ENCODE data around the gene THAP8.
A peak's percentile ranks its signal among the peaks of the same experiment; 100 is the strongest.

Gene THAP8

DNA sequence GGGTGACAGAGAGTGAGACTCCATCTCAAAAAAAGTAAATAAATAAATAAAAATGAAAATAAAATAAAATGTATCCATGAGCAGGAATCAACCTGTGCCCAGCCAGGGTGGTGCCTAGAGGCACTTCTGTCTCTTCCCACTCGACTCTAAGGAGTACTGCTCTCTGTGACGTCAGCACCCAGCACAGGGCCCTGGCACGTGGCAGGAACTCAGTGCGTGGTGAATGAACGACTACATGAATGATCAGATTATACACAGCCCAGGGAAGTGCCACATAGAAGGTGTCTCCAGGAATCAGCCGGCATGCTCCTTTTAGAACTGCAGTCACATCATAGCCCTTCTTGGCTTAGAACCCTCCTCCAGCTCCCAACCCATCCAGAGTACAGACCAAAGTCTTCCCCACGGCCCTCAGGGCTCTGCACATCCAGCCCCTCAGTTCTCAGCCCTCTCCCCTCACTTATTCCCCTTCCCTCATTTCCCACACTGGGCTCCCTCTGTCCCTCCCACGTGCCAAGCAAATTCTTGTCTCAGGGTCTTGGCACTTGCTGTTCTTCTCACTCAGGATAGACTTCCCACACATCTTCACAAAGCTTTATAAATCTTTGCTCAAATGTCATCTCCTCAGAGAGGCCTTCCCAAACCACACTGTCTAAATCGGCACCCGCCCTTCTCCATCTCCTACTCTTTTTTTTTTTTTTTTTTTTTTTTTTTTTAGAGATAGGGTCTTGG, 25.6 kb downstream of the THAP8 start:
- no peak for DNase-seq

DNA sequence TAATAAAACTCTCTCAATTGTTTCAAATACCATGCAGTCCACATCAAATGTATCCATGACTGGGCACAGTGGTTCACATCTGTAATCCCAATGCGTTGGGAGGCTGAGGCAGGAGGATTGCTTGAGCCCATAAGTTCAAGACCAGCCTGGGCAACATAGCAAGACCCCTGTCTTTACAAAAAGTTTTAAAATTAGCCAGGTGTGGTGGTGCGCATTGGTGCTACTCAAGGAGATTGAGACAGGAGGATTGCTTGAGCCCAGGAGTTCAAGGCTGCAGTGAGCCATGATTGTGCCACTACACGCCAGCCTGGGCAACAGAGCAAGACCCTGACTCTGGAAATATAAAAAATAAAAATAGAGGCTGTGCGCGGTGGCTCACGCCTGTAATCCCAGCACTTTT, 26.4 kb downstream of the THAP8 start:
- no peak for DNase-seq

DNA sequence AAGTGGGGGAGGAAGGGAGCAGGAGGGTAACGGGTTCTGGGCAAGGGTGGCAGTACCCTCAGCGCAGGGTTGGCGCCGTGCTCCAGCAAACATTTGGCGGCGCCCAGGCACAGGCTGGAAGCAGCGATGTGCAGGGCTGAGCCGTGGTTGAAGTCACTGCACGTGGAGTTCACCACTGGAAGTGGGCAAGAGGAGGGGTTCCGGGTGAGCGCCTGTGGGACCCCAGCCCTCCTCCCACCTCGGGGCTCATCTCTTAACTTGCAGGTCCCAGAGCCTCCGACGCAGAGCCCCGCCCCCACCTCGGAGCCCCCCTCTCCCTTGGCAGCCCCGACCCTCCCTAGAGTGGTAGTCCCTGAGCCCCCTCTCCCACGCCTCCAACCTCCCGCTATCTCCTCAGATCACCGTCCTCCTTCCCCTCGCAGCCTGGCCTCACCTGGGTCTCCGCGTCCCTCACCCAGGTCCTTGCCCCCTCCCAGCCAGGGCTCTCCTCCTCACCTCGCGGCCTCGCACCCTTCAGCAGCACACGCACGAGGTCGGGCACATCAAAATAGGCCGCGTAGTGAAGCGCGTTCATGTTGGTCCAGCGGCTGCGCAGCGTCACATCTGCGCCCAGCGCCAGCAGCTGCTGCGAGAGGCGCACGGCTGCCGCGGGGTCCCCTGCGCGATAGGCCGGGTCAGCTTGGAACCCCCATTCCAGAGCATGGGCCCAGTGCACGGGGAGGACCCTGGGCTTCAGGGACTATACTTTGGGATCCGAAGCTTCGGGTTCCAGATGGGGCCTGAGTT, 27.8 kb downstream of the THAP8 start:
- DNase-seq = no peak

DNA sequence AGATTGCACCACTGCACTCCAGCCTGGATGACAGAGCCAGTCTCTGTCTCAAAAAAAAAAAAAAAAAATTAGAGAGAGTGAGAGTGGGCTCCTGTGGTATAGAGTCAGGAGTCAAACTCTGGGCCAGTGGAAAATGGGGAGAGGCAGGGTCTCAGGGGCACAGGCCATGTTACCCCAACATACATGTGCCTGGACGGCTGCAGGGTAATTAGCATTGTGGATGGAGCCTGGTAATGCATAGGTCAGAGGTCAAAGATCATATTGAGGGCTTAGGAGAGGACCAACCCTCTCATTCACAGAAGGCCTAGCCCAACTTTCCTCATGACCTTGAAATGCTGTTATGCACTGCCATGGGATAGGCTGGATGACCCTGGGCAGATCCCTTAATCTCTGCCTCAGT, 28.5 kb downstream of the THAP8 start:
- no peak for DNase-seq

DNA sequence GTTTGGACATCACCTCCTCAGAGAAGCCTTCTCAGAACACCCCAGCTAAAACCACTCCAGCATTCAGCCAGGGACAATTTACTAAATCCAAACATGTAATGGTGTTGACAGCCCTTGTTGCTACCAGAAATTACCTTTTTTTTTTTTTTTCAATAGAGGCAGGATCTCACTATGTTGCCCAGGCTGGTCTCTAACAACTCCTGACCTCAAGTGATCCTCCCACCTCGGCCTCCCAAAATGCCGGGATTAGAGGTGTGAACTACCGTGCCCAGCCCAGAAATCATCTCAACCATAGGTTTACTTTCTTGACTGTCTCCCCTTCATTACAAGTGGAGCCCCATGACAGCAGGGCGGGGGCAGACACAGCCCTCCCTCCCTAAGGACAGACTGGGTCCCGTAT, 30.7 kb downstream of the THAP8 start:
- no peak for DNase-seq

DNA sequence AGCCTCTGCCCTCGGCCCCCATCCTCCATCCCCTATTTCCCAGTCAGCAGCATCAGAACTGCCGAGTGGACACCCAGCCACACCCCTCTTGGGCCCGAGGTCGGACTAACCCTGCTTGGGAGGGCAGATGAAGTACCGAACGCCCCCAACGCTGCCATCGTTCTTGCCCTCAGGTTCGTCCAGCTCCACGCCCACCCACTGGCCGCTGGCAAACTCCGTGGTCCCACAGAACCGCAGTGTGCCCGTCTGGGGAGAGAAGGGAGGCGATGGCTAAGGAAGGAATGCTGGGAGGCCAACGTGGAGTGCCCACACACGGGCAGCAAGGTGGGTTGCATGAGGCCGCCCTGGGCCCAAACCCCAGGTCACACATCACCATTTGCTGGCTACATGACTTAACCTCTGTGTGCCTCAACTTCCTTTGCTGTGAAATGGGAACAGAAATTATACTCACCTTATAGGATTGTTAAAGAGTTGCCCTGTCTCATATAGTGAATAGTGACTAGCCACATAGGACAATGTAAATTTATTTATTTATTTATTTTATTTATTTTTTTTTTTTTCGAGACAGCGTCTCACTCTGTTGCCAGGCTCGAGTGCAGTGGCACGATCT, 34.9 kb downstream of the THAP8 start:
- DNase-seq = no peak

DNA sequence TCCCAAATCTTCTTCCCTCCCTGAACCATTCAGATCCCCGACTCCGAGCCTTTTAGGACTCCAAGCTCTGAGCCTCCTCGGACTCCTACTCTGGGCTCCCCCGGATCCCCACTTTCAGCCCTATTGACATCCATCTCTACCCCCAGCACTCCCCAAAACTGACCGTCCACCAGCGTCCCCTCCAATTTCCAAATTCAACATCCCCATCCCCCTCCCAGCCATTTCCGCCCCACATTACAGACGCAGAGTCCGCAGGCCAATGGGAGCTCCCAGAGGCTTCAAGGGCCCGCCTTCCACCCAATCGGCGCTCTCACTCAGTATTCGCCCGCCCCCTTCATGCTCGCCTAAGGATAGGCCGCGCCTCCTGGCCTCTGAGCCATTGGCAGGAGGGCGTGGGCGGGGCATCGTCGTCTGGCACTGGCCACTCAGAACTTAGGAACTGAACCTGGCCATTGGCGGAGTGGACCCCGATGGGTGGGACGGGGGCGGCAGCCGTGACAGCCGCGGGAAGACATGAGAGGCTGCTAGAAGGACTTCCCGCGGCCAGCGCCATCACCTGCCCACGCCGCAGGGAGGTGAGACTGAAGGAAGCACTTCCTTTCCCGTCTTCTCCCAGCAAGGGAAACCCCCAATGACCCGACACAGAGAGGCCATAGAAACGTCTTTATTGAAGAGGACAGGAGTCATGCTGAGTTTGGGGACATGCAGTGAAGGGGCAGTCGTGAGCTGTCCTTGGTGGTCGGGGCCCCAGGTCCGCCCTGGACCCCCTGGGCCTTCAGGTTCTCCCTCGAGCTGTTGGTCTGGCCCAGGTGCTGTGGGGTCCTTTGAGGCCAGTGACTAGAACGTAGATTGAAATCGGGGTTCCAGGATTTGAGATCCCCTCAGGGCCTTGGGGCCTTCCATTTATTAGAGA, 39.8 kb downstream of the THAP8 start, which contains the start of gene ALKBH6:
Gene ALKBH6, minus strand, starts transcription at position 202 of the 913 bp plus-strand sequence. CDS start 816 bp downstream, outside the sequence.
- DNase-seq = peak; percentile 98

DNA sequence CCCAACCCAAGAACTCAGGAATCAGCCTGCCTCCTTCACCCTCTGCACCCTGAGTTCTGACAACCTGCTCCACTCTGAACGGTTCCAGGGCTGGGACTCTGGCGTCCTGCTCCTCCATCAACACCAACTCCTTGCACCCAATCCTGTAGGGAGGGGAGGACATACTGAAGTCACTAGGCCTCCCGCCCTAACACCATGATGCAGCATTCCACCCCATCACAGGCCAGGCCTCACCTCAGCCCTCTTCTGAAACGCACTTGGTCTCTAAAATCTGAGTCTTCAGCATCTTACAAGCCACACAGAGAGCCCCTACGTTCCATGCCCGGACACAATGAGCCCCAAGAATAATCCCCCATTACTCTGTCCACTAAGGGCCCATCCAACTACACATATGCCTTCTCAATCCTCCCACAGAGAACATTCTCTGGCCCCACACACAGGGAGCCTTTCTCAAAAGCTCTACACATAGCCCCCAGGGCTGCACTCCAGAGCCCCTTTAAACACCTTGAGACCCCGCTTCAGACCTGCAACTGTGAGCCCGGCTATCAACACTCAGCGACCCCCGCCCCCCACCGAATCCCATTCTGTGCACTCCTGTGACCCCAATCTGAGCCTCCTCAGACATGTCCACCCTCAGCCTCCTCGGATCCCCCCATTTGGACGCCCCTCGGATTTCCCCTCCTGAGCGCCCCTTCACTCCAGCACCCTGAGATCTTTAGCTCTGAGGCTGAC, 40.6 kb downstream of the THAP8 start:
- no peak for DNase-seq

DNA sequence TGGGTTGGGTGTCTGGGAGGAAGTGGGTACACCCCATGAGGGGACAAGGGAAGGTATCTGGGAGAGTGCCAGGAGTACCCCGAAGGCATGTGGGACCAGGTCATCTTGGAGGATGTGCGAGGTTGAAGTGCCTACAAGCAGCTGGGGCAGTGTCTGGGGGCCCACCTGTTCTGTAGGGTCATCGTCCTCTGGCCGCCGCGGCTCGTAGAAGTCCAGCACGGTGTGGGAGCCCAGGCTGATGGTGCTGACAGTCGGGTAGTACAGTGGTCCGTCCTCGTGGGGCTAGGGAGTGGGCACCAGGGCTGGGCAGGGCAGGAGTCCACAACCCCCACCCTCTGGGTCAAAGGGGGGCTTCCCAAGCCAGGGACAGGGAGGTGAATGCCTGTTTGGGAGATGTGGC, 43.7 kb downstream of the THAP8 start:
- DNase-seq = no peak

DNA sequence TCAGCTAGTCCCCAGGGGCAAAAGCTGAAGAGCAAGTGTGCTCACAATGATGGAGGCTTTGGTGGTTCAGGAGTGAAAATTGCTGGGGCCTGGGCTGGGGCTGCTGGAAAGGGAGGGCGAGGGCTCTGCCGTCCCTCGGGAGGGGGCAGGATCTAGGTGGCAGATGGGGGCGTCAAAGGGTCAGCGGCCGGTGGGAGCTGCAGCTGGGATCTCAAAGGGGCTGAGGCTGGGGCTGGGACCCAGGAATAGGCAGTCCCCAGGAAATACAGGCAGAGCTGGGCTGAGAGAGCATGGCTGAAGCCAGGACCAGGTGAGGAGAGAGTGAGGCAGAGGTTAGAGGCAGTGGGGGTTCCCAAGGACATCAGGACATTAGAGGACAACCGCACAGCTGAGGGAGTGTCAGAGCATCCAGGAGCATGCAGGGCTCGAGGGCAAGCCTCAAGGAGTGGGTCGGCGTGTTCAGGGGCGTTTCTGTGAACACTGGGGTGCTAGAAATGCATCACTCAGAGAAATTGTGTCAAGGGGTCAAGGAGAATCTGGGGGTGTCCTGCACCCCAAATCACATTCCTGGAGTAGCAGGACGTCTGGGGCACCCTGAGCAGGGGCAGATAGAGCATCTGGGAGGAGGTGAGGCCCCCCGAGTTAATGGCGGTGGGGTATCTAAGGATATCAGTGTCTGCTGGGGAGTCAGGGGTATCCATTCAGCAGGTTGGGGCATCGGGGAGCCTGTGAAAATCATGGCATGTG, 44.3 kb downstream of the THAP8 start:
- DNase-seq = no peak

DNA sequence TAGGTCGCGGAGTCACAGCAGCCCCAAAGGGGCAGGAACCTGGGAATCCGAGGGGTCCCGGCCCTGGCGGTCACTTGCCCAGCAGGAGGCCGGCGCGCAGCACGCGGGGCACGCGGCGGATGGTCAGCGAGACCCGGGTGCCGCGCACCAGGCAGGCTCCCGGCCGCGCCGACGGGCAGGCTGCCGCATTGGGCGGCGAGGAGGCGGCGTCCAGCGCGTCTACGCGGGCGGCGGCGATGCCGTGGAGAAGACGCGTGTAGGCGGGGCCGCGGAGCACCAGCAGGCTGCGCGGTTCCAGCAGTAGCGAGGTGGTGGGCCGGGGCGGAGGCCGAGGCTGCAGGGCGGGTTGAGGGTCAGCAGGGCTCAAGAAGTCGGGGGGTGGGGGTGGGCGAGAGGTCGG, 44.9 kb downstream of the THAP8 start:
- DNase-seq = no peak

DNA sequence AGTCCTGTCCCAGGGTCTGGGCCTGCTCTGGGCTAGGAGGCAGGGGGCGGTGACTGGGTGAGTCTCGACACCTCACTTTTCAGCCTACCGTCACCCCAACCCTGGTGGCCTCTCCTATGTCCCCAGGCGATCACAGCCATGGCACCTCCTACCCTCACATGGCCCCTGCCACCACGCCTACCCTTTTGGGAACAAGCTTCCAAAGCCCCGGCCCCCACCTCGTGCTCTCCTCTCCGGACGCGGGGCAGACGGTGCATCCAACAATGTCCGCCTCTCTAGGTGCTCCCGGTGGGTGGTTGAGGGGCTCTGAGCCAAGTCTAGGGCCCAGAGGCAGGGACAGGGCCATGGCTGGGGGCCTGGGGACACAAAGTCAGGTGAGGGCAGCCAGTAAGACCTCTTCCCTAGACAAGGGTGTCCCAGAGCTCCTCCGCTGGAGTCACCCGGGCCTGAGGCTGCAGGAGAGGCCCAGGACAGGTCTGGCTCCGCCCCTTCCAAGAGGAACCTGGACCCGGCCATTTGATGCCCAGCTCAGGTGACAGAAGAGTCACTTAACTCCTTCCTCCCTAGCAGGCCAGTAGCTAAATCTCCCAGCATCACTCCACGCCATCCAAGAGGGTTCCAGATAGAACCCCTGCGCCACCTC, 45.6 kb downstream of the THAP8 start, which contains the start of gene SYNE4:
Gene SYNE4, minus strand, starts transcription at position 478 of the 643 bp plus-strand sequence. Its CDS starts 132 bp downstream, at position 346.
- DNase-seq = no peak

DNA sequence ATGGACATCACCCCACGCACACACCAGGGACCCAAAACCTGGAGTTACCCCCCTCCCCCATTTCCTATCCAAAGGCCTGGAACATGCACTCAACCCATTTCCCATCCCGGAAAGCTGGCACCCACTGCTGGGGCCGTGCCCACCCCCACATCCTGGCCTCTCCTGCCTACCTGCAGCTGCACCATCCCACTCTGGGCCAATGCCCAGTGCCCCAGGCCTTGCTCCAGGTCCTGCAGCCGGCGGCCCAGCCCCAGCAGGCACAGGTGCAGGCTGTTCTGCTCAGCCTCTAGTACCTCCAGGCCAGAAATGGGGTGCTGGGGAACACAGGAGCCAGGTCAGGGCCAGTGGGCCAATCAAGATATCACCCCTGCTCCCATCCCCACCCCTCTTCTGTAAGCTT, 47.1 kb downstream of the THAP8 start:
- no peak for DNase-seq

DNA sequence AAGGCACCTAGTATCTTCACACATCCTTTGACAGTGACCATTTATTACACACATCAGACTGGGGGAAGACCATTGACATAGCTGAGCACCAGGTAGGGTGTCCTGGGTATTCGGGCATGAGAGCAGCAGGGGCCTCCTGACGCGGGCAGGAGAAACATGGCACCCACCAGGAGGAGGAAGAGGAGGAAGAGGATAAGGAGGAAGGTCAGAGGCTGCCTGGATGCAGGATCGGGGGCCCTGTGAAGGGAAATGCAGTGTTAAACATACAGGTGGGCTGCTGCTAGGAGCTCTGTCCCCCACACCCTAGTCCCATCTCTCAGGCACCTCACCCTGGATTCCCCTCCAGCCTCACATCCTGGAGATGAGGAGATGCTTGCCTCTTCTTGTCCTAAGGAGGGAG, 50.8 kb downstream of the THAP8 start:
- no peak for DNase-seq

DNA sequence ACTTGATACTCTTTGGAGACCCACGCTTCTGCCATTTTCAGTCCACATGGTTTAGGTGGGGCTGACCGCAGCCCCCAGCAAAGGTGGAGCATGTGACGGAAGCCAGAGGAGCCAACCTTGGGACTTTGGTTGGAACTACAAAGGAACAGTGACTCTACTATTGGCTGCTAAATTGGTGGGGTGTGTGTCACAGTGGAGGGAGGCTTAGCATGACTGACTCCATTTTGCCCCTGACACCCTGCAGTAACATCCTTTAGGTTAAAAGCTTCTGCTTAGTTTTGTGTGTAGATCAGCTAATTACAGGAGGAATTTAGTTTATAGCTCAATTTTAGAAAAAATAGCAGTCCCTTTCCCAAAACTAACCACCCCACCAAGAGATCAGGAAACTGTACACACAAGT, 52.5 kb downstream of the THAP8 start:
- DNase-seq = no peak

DNA sequence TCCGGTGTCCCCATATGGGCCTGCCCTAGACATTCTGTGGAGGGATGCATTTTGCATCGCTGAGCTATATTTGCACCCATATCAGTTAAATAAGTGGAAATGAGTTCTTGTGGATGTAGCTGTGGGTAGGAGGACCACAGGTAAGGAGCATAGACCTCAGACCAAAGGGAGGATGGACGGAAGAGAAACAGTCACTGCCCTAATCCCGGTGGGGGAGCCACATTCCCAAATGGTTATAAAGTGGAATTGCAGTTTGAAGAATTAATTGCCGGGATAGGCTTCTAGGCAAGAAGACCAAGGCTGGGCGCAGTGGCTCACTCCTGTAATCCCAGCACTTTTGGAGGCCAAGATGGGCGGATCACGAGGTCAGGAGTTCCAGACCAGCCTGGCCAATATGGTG, 57.3 kb downstream of the THAP8 start:
- no peak for DNase-seq

DNA sequence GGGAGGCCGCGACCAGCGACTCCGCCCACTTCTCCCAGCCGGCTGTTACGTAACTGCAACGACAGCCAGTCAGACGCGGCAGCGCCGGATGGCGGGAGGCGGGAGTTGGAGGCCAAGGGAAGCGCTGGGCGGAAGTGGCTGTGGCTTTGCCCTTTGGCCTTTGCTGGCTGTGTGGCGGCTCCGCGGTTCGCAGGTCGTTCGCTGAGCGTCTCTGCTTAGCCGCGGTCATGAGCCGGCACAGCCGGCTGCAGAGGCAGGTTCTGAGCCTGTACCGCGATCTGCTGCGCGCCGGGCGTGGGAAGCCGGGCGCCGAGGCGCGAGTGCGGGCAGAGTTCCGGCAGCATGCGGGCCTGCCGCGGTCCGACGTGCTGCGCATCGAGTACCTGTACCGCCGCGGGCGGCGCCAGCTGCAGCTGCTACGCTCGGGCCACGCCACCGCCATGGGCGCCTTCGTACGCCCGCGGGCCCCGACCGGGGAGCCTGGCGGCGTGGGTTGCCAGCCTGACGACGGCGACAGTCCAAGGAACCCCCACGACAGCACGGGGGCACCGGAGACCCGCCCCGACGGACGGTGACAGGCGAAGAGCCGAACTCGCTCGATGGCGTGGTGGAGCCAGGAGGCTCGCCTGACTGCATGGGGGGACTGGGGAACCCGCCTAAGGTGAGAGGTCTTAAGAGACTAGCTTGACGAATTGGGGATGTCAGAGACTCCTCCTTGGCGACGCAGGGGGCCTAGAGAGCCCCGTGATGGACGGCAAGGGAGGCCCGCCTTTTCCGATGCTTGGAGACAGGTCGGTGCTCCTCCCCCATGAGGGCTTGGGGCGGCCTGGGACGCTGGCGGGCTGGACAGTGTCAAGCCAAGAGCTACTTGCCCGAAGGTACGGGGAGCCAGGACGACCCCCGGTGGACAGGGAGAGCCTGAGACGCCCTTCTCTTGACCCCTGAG, 58.8 kb downstream of the THAP8 start, which contains the start of gene SDHAF1:
Gene SDHAF1, plus strand, starts transcription at position 141 of the 946 bp plus-strand sequence. Its CDS starts 87 bp downstream, at position 228.
- peak; percentile 77 for DNase-seq

DNA sequence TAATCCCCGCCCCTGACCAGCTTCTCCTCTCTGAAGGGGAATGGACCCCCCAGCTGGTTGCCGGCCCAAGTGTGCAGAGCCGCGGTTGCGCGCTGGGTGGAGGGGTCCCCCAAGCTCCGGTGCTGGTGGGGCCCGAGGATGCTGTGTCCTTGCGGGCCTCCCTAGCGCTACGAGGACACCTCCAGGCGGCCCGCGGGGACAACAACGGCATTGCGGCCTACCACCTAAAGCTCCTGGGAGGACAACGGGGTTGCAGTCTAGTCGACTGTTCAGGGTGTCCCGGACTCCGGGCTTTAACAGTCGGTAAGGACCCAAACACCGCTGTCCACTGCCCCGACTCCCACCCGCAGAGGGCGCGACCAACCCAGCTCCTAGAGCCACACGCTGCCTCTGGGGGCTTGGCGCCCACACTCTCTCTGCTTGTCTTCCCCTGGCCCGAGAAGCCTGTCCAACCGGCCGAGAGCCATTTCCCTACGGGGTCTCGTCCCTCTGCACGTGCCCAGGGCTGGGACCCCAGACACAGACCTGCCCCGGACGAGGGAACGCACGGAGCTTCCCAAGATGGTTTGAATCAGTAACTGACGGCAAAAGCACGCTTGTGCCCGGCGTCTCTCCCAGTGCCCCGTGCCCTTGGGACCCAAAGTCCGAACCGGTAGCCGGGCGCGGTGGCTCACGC, 60.0 kb downstream of the THAP8 start:
- no peak for DNase-seq
